HG03108 (cell line): ENCODE results near the gene KBTBD4.
"Not testable (repeated sequence)": the region's sequence is repeated elsewhere in the genome, so short reads cannot be mapped to it uniquely, and the experiment has no call there.

ENCODE experiments used
- ATAC-seq: cut with Tn5 transposase; IDR thresholded peaks from one replicate; pipeline ENCODE4 v1.9.1; 2021; ENCODE audit warnings: moderate library complexity; ENCODE audit not compliant: unreplicated experiment

Gene KBTBD4

DNA sequence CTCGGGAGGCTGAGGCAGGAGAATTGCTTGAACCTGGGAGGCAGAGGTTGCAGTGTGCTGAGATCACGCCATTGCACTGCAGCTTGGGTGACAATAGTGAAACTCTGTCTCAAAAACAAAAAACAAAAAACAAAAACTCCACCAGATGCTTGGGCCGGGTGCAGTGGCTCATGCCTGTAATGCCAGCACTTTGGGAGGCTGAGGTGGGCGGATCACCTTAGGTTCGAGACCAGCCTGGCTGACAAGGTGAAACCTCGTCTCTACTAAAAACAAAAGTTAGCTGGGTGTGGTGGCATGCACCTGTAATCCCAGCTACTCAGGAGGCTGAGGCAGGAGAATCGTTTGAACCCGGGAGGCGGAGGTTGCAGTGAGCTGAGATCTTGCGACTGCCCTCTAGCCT, 14.4 kb downstream of the KBTBD4 start:
- ATAC-seq: not testable (repeated sequence)

- ATAC-seq: not testable (repeated sequence)
Observed at GRCh38 chr11:47562393-47562792, 16.4 kb downstream of the KBTBD4 start.

DNA sequence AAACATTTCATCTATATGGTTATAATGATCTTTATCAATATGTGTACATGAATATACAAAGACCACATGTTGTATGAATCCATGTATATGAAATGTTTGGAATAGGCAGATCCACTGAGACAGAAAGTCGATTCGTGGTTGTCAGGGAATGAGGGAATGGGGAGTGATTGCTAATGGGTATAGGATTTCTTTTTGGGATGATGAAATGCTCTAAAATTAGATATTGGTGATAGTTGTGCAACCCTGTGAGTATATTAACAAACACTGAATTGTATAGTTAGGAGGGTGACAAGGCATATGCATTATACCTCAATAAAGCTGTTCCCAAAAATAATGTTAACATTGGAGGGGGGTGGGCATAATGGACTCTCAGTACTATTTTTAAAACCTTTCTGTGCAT, 18.3 kb downstream of the KBTBD4 start:
- ATAC-seq: no peak

DNA sequence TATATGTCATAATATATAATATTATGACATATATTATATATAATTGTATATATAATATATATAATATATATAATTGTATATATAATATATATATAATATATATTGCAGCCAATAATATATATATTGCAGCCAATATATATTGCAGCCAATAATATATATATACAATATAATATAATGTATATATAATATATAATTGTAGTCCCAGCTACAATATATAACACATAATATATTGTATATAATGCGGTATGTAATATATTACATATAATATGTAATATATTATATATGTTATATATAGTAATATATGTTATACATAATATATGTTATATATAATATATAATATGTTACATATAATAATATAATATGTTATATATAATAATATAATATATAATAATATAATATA, 20.1 kb downstream of the KBTBD4 start:
- ATAC-seq: no peak

DNA sequence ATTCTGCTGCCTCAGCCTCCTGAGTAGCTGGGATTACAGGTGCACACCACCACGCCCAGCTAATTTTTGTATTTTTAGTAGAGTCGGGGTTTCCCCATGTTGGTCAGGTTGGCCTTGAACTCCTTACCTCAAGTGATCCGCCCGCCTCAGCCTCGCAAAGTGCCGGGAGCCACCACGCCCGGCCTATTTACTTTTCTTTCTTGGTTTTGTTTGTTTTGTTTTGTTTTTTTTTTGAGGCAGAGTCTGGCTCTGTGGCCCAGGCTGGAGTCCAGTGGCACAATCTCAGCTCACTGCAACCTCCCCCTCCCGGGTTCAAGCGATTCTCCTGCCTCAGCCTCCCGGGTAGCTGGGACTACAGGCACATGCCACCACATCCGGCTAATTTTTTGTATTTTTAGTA, 21.8 kb downstream of the KBTBD4 start:
- ATAC-seq: not testable (repeated sequence)

- ATAC-seq: peak; percentile 11
Observed at GRCh38 chr11:47553406-47553743, 25.4 kb downstream of the KBTBD4 start.

- ATAC-seq: peak; percentile 88
Observed at GRCh38 chr11:47552566-47553405, 26.0 kb downstream of the KBTBD4 start, which contains the start of gene CELF1. Gene CELF1 (minus strand): TSS chr11:47553132. CDS start chr11:47499523, 53,609 bp downstream.

- no peak for ATAC-seq
Observed at GRCh38 chr11:47552056-47552565, 26.7 kb downstream of the KBTBD4 start.

- no peak for ATAC-seq
Observed at GRCh38 chr11:47551086-47551485, 27.7 kb downstream of the KBTBD4 start.

DNA sequence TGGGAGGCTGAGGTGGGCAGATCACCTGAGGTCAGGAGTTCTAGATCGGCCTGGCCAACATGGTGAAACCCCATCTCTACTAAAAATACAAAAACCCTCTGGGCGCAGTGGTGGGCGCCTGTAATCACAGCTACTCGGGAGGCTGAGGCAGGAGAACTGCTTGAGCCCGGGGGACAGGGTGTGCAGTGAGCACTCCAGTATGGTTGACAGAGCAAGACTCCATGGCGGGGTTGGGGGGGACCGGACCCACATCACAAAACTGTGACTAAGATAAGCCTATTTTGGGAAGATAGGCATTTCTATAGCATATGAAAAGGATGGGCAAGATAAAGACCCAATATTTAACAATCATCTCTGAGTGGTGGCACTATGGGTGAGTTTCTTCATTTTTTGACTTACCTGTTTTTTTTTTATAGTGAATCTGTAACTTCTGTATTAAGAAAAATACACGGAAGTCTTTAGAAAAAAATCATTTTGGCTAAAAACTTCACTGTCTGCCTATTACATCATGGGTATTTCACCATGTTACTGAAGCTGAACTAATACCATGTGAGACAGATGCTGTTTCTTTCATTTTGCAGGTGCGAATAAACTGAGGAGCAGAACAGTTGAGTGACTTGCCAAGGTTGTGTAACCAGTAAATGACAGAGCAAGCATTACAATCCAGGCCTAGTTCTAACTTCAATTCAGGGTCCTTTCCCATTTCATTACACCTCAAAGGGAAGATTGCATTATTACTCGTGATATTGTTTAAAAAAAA, 28.3 kb downstream of the KBTBD4 start:
- no peak for ATAC-seq

DNA sequence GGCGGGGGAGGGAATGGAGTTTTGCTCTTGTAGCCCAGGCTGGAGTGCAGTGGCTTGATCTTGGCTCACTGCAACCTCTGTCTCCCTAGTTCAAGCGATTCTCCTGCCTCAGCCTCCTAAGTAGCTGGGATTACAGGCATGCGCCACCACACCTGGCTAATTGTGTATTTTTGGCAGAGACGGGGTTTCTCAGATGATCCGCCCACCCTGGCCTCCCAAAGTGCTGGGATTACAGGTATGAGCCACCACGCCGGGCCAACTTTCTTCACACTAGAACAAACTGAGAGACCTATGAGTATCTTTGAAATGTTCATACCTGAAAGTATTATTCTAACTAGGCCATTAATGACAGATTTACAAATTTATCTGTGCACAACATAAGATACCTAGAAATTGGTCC, 32.5 kb downstream of the KBTBD4 start:
- not testable (repeated sequence) for ATAC-seq

GRCh38 chr11:47545298-47545697, 33.5 kb downstream of the KBTBD4 start:
- no peak for ATAC-seq

DNA sequence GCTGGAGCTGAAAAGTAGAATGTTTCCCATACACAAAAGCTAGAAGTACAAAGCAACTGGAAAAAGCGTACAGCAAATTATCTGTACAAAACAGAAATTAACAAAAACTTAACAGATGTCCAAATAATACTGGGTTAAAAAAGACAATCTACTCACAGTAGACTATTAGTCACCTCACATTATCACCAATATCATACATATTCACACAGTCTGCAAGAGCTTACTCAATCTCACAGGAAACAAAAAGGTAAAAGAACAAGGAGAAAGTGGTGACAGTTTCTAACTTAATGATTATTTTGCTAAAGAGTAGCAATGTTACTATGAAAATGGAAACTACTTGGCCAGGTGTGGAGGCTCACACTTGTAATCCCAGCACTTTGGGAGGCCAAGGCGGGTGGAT, 37.7 kb downstream of the KBTBD4 start:
- ATAC-seq: no peak

- no peak for ATAC-seq
Observed at GRCh38 chr11:47539681-47540039, 39.1 kb downstream of the KBTBD4 start.

DNA sequence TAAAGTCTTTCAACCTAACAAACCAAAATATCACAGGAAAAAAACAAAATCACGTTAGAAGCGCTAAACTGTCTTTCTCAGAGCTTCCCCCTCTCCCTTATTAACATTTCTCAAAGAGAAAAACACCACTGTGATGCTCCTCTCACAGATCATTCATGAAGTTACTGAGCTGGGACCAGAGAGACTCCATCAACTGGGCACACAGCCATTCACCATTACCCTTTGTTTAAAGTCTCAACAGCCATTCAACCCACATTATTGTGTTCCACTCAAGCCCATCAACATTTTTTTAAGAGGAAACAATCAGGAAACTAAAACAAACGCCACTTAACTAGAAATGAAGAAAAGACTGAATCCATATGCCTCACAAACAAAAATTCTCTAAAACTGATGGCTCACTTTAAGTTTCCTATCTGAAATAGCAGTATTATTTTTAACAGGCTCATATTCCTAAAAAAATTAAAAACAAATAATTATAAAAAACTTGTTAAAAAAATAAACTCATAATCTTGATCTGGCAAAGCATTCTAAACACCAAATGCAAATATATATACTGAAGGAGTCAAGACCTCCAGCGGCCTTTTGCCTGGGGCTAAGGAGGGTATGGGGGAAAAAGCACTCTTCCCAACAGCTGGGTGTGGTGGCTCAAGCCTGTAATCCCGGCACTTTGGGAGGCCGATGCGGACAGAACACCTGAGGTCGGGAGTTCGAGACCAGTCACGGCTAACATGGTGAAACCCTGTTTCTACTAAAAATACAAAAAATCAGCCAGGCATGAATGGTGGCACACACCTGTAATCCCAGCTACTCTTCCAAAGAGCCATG, 39.8 kb downstream of the KBTBD4 start:
- no peak for ATAC-seq

GRCh38 chr11:47536915-47537314, 41.9 kb downstream of the KBTBD4 start:
- ATAC-seq: no peak

GRCh38 chr11:47534704-47535251, 44.0 kb downstream of the KBTBD4 start:
- ATAC-seq: no peak

DNA sequence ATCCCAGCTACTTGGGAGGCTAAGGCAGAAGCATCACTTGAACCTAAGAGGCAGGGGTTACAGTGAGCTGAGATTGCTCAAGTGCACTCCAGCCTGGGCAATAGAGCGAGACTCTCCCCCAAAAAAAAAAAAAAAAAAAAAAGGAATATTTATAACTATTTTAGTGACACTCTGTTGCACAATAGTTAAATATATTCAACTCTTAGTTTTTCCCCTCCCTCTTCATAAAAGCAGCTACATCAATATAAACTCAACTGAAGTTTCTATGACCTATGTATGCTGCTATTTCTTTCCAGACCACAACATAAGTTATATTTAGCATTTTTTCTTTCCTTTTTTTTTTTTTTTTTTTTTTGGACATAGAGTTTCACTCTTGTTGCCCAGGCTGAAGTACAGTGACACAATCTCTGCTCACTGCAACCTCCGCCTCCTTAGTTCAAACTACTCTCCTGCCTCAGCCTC, 45.0 kb downstream of the KBTBD4 start:
- no peak for ATAC-seq

DNA sequence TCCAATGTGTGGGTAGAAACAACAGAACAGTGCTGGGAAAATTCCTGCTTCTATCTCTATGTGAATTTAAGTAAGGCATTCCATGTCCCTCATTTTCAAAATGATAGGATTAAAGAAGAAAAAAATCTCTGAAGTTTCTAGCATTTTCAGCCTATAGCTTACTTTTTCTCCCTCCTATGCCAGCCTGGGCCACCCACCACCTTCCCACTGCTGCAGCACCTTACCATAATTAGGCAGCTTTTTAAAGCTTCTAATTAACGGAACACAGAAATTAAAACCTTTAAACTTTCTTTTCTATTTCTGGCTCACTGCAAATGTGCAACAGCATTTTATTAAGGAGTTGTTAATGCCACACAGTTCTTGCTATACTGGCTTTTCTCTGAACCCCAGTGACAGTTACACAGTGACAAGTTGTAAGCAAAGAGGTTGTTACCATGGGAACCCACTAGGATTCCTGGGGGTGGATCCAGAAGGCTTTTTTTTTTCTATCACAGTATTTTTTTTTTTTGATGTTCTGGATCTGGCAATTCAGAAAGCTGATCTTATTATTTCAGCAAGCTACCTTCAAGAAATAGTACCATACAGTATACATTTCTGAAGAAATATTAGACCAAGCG, 46.1 kb downstream of the KBTBD4 start:
- no peak for ATAC-seq

DNA sequence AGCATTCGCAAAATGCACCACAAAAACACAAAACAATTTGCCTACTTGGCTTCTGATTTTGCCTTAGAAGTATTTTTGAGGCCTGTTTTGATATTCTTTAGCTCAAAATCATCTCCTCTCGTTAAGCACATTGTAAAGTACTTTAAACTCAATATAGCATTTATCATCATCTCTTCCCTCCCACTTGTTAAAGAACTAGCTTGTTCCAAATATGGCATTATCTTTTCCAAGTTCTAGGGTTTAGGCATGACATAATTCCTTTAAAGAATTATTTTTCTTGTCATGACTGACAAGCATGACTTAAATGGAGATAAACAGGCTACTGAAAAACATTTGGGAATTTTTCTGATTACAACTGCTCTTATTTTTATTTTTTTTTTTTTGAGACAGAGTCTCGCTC, 47.1 kb downstream of the KBTBD4 start:
- ATAC-seq: no peak
